Tibial nerve (tissue), 4 donors: Measurements from ENCODE around the gene INTS1. TPM values are rescaled to one million over a fixed set of nuclear protein-coding genes. Genes with fewer than 3 reads are reported as not detected.

Experiments
- DNase-seq, 2 donors: peaks; one replicate each; pipeline ENCODE4 v3.0.0-alpha.2; 2019; ENCODE audit warnings: low spot score in 2 of 2
- H3K27ac ChIP-seq, 4 donors: fragments of 200-600 bp; sonication (generic) in 3 of 4; one replicate each; pipeline ENCODE4 v1.5.1; 2017 to 2019; ENCODE audit warnings: mild to moderate bottlenecking in 1 of 4
- H3K27me3 ChIP-seq, 2 donors: fragments of 200-600 bp; sonication (generic) in 1 of 2; one replicate each; pipeline versions ENCODE4 v1.5.1 to v1.6.0; 2017 to 2019
- H3K36me3 ChIP-seq, 3 donors: fragments of 200-600 bp; sonication (generic); one replicate each; pipeline ENCODE4 v1.5.1; 2018 to 2019
- H3K4me1 ChIP-seq, 4 donors: fragments of 200-600 bp; sonication (generic) in 3 of 4; one replicate each; pipeline ENCODE4 v1.5.1; 2017 to 2019
- H3K4me3 ChIP-seq, 4 donors: fragments of 200-600 bp; sonication (generic) in 3 of 4; one replicate each; pipeline ENCODE4 v1.5.1; 2017 to 2019; ENCODE audit warnings: mild to moderate bottlenecking in 1 of 4, moderate library complexity in 1 of 4
- H3K9me3 ChIP-seq, 4 donors: fragments of 200-600 bp; sonication (generic) in 3 of 4; one replicate each; pipeline ENCODE4 v1.5.1; 2017 to 2019
- EP300 ChIP-seq, 2 donors: sonication (generic); formaldehyde crosslinking; IDR thresholded peaks; one replicate each; pipeline ENCODE4 v1.6.1; 2017; ENCODE audit warnings: antibody characterized with exemption in 2 of 2, mild to moderate bottlenecking in 1 of 2
- POLR2A ChIP-seq, 2 donors: fragments of 450-650 bp; IDR thresholded peaks; one replicate each; pipeline ENCODE4 v1.6.1; 2017; ENCODE audit warnings: antibody characterized with exemption in 2 of 2, mild to moderate bottlenecking in 2 of 2, moderate library complexity in 2 of 2
- WGBS, 2 donors: methylation state at CpG; one replicate each; pipeline ENCODE4 v1.1.5; 2018; 5-methylcytosine and 5-hydroxymethylcytosine counted together
- total RNA-seq, 4 donors: library from RNA; depleted of rRNA; stranded (reverse); fragments of >200 nt; gene quantifications; one replicate each; pipeline ENCODE4 v1.1.0, GENCODE V29; 2016
- TF ChIP-seq, protein P1 (sequence below), 5 experiments: fragments of 200-600 bp in 3 of 5; fragments of 450-650 bp in 2 of 5; sonication (generic) in 3 of 5; IDR thresholded peaks; one replicate each; pipeline ENCODE4 v1.5.1; 2016 to 2019; ENCODE audit warnings: antibody characterized with exemption in 5 of 5, mild to moderate bottlenecking in 3 of 5, moderate library complexity in 2 of 5

INTS1 gene
- total RNA-seq, 4 donors from 2014 or later = 45.7 to 81.6 (median 52.3) TPM

DNA sequence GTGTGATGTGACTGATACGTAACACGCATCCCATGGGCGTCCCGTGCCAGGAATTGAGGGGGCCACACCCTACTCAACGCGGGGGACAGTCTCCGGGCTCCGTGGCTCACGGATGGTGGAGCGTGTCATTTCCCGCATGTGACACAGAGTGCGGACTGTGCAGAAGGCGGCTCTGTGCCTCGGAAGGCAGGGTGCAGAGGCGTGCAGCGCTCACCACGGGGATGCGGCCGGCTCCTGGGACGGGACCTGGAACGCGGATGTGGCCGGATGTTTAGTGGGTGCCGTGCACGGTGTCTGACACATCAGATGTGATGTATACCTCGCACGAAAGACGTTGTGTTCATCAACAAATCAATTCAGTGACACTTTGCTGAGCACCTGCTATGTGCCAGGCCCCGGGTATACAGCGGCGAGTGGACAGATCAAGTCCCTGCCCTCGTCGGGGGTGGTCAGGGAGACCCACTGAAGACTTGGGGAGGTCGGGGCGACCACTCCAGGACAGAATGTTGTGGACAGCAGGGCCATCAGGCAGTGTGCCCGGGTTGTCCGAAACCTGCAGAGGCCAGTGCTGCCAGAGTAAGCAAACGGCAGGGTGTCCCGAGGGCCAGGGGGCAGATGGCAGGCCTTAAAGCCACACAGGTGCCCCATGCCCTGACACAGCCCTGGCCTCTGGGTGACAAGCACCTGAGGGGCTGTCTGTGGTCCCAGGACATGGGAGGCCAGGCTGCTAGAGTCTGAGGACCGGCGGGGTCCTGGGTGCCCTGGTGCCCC lies 83.0 kb downstream of the INTS1 start:
- Histone ChIP-seq H3K27me3 (peaks cover 0 to 66% of the 10 kb centered on the region in 2 donors), H3K9me3 (no peaks in the 10 kb centered on the region), H3K4me1 (peaks cover 0 to 7% (median 0%) of the 10 kb centered on the region in 4 donors), H3K36me3 (no peaks in the 10 kb centered on the region), H3K4me3 (no peak overlapping the region), H3K27ac (no peak overlapping the region)
- DNase-seq = no peak
- TF ChIP-seq, protein P1, sequence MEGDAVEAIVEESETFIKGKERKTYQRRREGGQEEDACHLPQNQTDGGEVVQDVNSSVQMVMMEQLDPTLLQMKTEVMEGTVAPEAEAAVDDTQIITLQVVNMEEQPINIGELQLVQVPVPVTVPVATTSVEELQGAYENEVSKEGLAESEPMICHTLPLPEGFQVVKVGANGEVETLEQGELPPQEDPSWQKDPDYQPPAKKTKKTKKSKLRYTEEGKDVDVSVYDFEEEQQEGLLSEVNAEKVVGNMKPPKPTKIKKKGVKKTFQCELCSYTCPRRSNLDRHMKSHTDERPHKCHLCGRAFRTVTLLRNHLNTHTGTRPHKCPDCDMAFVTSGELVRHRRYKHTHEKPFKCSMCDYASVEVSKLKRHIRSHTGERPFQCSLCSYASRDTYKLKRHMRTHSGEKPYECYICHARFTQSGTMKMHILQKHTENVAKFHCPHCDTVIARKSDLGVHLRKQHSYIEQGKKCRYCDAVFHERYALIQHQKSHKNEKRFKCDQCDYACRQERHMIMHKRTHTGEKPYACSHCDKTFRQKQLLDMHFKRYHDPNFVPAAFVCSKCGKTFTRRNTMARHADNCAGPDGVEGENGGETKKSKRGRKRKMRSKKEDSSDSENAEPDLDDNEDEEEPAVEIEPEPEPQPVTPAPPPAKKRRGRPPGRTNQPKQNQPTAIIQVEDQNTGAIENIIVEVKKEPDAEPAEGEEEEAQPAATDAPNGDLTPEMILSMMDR (IDR thresholded peaks at IDR 0.05) = no peak
- TF ChIP-seq POLR2A (IDR thresholded peaks at IDR 0.05) = no peak
- no peak for TF ChIP-seq EP300 (IDR thresholded peaks at IDR 0.05)
- WGBS, 2 donors = 85 to 88% methylated on average over 36 to 41 of the region's 41 CpGs

Other genes with a start within 250 kb of the INTS1 start
- gene MICALL2, start 44.9 kb downstream of the INTS1 start, total RNA-seq = 100 to 1,000 TPM in 2 of 4 donors, 10 to 100 TPM in 2; 67.6 to 153 (median 104) TPM
- 100 to 1,000 TPM in 2 of 4 donors, 10 to 100 TPM in 2; 41.3 to 117 (median 74.5) TPM for gene MAFK, start 26.3 kb upstream of the INTS1 start, total RNA-seq
- gene TMEM184A, start 51.8 kb upstream of the INTS1 start, total RNA-seq = 1 to 10 TPM in 1 of 4 donors, under 1 TPM in 1, not detected in 2; 0.66 to 2.5 TPM
- 10 to 100 TPM; 36.3 to 42.3 (median 39.5) TPM for gene PSMG3, start 65.6 kb upstream of the INTS1 start, total RNA-seq
- gene ELFN1, start 165.9 kb upstream of the INTS1 start, total RNA-seq = 1 to 10 TPM in 2 of 4 donors, under 1 TPM in 2; 0.21 to 2.4 (median 1.5) TPM